22Rv1 (cell line): Measurements from ENCODE around the gene BMP4.

Source experiments
- H3K27ac ChIP-seq: fragments of 450-650 bp; 2 replicates; pipeline ENCODE4 v1.5.1; 2017
- CTCF ChIP-seq: fragments of 450-650 bp; IDR thresholded peaks from 2 replicates; pipeline ENCODE4 v1.5.1; 2017; ENCODE audit warnings: mild to moderate bottlenecking
- ZFX ChIP-seq: fragments of 450-650 bp; IDR thresholded peaks from 2 replicates; pipeline ENCODE4 v1.6.1; 2017; ENCODE audit warnings: antibody characterized with exemption, borderline replicate concordance

The BMP4 gene

GRCh38 chr14:53964249-53964648 is 7.6 kb upstream of the BMP4 start:
- TF ChIP-seq ZFX (no peak), CTCF (no peak)
- H3K27ac ChIP-seq = no peak overlapping the region

- TF ChIP-seq CTCF (peak; percentile 80), ZFX (no peak)
- H3K27ac ChIP-seq = no peak overlapping the region
Measured at GRCh38 chr14:53963320-53964227, 6.9 kb upstream of the BMP4 start.

- no peak overlapping the region for H3K27ac ChIP-seq
- TF ChIP-seq CTCF = no peak
- no peak for TF ChIP-seq ZFX
Measured at GRCh38 chr14:53962953-53963319, 6.3 kb upstream of the BMP4 start.

- H3K27ac ChIP-seq = no peak overlapping the region
- no peak for TF ChIP-seq ZFX
- no peak for TF ChIP-seq CTCF
Measured at GRCh38 chr14:53958628-53959027, 2.0 kb upstream of the BMP4 start.

GRCh38 chr14:53957739-53958138 is 1.1 kb upstream of the BMP4 start:
- H3K27ac ChIP-seq = no peak overlapping the region
- TF ChIP-seq ZFX (no peak), CTCF (no peak)

GRCh38 chr14:53955671-53956426 is 776 bp downstream of the BMP4 start:
- TF ChIP-seq CTCF (no peak), ZFX (no peak)
- no peak overlapping the region for H3K27ac ChIP-seq

GRCh38 chr14:53955229-53955556 is 1.4 kb downstream of the BMP4 start:
- no peak overlapping the region for H3K27ac ChIP-seq
- TF ChIP-seq ZFX (no peak), CTCF (no peak)
